Panc1 (cell line): ENCODE results near the gene GALNTL6. TPM values are rescaled to one million over a fixed set of nuclear protein-coding genes. Genes with fewer than 3 reads are reported as not detected.

Source experiments
- ATAC-seq: fragments of 200-7000 bp; cut with Tn5 transposase; 2 replicates; pipeline ENCODE4 v1.9.1; 2020; ENCODE audit warnings: mild to moderate bottlenecking, moderate library complexity
- BruUV-seq: library from RNA; stranded (reverse); fragments of 400-500 nt; replicated peaks from 2 replicates; lab custom pipeline; 2021; lab: Mats Ljungman, UMichigan
- CTCF ChIA-PET: fragments of 300-600 bp; sonication (Branson Sonifier 250); formaldehyde crosslinking; loops from one replicate; lab custom pipeline; 2022; ENCODE audit warnings: antibody characterized with exemption; lab: Charles Lee
- POLR2A ChIA-PET: fragments of 300-600 bp; sonication (Branson Sonifier 250); formaldehyde crosslinking; loops from one replicate; lab custom pipeline; 2022; ENCODE audit warnings: antibody characterized with exemption; lab: Charles Lee
- DNase-seq: peaks from one replicate; pipeline ENCODE4 v3.0.0-alpha.2; 2010; ENCODE audit warnings: low read depth, low spot score
- H3K27ac ChIP-seq: 2 replicates; pipeline ENCODE4 v1.5.1; 2011; ENCODE audit warnings: mild to moderate bottlenecking, low read length, inconsistent platforms
- H3K27me3 ChIP-seq: fragments of 200-500 bp; sonication (Bioruptor generic); 2 replicates; pipeline ENCODE4 v1.6.0; 2014; ENCODE audit warnings: low read length, inconsistent platforms; ENCODE audit not compliant: control insufficient read depth, insufficient read depth
- H3K36me3 ChIP-seq: fragments of 200-500 bp; sonication (Bioruptor generic); 2 replicates; pipeline ENCODE4 v1.5.1; 2014; ENCODE audit warnings: inconsistent platforms, mild to moderate bottlenecking, low read length, moderate library complexity; ENCODE audit not compliant: control insufficient read depth, insufficient read depth
- H3K4me1 ChIP-seq: 2 replicates; pipeline ENCODE4 v1.5.1; 2011; ENCODE audit warnings: inconsistent platforms, mild to moderate bottlenecking, low read length, moderate library complexity; ENCODE audit not compliant: control insufficient read depth, insufficient read depth
- H3K4me3 ChIP-seq, 2 experiments: 2 replicates each; pipeline ENCODE4 v1.5.1; 2011 to 2012; ENCODE audit warnings: low read depth in 2 of 2, low read length in 2 of 2, mild to moderate bottlenecking in 2 of 2, inconsistent platforms in 1 of 2, moderate library complexity in 1 of 2
- H3K9me3 ChIP-seq: fragments of 200-500 bp; sonication (Bioruptor generic); 2 replicates; pipeline ENCODE4 v1.5.1; 2014; ENCODE audit warnings: low read depth, mild to moderate bottlenecking, inconsistent platforms, low read length, moderate library complexity; ENCODE audit not compliant: control insufficient read depth, insufficient read depth
- POLR2AphosphoS5 ChIP-seq: IDR thresholded peaks from 2 replicates; pipeline ENCODE4 v1.6.1; 2012; ENCODE audit warnings: mild to moderate bottlenecking, low read depth, low read length, moderate library complexity
- SIN3A ChIP-seq: IDR thresholded peaks from 2 replicates; pipeline ENCODE4 v1.6.1; 2012; ENCODE audit warnings: low read depth, mild to moderate bottlenecking, low read length, moderate library complexity, borderline replicate concordance; ENCODE audit not compliant: insufficient read depth
- TCF7L2 ChIP-seq: IDR thresholded peaks from 2 replicates; pipeline ENCODE4 v1.6.1; 2011; ENCODE audit warnings: mild to moderate bottlenecking, low read depth, low read length, inconsistent platforms
- in situ Hi-C: cut with HindIII; loops from 2 replicates; pipeline ENCODE4 v1.10.0; 2016; ENCODE audit warnings: low sequenced_read_pairs, low pct_unique_long_range_greater_than_20kb
- intact Hi-C: fragments of 100-400 bp; cut with micrococcal nuclease; formaldehyde crosslinking; loops from one replicate; pipeline ENCODE4 v1.10.0; 2022; ENCODE audit not compliant: unreplicated experiment
- total RNA-seq: library from RNA; stranded (reverse); gene quantifications from one replicate; pipeline ENCODE4 v1.2.1, GENCODE V29; 2021; ENCODE audit not compliant: unreplicated experiment
- TF ChIP-seq, protein P1 (sequence below): fragments of 450-650 bp; IDR thresholded peaks from 2 replicates; pipeline ENCODE4 v1.5.1; 2017; ENCODE audit warnings: mild to moderate bottlenecking
- TF ChIP-seq, protein P2 (sequence below), 2 experiments: IDR thresholded peaks; 2 replicates each; pipeline ENCODE4 v1.6.1; 2011 to 2012; ENCODE audit warnings: low read depth in 2 of 2, control low read depth in 1 of 2, low read length in 1 of 2, mild to moderate bottlenecking in 1 of 2, moderate library complexity in 1 of 2; ENCODE audit not compliant: insufficient read depth in 1 of 2

Gene GALNTL6
- total RNA-seq, 1 experiment from 2014 or later, result not detected

- TF ChIP-seq, protein P1, sequence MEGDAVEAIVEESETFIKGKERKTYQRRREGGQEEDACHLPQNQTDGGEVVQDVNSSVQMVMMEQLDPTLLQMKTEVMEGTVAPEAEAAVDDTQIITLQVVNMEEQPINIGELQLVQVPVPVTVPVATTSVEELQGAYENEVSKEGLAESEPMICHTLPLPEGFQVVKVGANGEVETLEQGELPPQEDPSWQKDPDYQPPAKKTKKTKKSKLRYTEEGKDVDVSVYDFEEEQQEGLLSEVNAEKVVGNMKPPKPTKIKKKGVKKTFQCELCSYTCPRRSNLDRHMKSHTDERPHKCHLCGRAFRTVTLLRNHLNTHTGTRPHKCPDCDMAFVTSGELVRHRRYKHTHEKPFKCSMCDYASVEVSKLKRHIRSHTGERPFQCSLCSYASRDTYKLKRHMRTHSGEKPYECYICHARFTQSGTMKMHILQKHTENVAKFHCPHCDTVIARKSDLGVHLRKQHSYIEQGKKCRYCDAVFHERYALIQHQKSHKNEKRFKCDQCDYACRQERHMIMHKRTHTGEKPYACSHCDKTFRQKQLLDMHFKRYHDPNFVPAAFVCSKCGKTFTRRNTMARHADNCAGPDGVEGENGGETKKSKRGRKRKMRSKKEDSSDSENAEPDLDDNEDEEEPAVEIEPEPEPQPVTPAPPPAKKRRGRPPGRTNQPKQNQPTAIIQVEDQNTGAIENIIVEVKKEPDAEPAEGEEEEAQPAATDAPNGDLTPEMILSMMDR, result no peak
- TF ChIP-seq, protein P2, sequence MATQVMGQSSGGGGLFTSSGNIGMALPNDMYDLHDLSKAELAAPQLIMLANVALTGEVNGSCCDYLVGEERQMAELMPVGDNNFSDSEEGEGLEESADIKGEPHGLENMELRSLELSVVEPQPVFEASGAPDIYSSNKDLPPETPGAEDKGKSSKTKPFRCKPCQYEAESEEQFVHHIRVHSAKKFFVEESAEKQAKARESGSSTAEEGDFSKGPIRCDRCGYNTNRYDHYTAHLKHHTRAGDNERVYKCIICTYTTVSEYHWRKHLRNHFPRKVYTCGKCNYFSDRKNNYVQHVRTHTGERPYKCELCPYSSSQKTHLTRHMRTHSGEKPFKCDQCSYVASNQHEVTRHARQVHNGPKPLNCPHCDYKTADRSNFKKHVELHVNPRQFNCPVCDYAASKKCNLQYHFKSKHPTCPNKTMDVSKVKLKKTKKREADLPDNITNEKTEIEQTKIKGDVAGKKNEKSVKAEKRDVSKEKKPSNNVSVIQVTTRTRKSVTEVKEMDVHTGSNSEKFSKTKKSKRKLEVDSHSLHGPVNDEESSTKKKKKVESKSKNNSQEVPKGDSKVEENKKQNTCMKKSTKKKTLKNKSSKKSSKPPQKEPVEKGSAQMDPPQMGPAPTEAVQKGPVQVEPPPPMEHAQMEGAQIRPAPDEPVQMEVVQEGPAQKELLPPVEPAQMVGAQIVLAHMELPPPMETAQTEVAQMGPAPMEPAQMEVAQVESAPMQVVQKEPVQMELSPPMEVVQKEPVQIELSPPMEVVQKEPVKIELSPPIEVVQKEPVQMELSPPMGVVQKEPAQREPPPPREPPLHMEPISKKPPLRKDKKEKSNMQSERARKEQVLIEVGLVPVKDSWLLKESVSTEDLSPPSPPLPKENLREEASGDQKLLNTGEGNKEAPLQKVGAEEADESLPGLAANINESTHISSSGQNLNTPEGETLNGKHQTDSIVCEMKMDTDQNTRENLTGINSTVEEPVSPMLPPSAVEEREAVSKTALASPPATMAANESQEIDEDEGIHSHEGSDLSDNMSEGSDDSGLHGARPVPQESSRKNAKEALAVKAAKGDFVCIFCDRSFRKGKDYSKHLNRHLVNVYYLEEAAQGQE (IDR thresholded peaks at IDR 0.05; ENCODE audit: insufficient read depth in 1 of 2, low read depth in 2 of 2, low read length in 1 of 2), result no peak
- TF ChIP-seq POLR2AphosphoS5 (no peak), SIN3A (no peak), TCF7L2 (no peak)
- intact Hi-C loops (no loop called here), in situ Hi-C loops (no loop called here)
- no peak overlapping the region for H3K27ac ChIP-seq
- ChIA-PET CTCF (no interaction called here), POLR2A (no interaction called here)
- no peaks in the 10 kb centered on the region for H3K9me3 ChIP-seq
- no peaks in the 10 kb centered on the region for H3K27me3 ChIP-seq
- DNase-seq (no peak), ATAC-seq (no peak)
- no peaks in the 10 kb centered on the region for H3K4me1 ChIP-seq
- no peak overlapping the region for H3K4me3 ChIP-seq
- H3K36me3 ChIP-seq, result no peaks in the 10 kb centered on the region
- BruUV-seq, result no TSS peak
These were observed 292.7 kb downstream of the GALNTL6 start for GRCh38 chr4:172105918-172106317.

DNA sequence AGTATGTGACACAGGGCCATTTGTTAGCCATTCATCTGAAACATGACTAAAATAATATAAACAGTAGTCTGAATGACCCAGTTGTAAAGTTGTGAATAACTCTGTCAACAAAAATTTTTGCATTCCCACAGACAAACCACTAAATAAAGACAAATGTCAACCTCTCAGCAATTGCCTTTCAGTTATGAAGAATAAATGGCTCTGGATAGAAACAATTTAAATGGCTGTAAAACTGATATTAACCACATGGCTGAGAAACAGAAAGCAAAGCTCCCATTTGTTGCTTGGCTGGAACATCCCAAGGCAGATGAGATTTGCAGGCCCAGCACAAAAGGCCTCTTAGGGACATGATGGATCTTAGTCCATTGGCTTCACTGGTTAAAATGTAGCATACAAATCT lies 296.3 kb downstream of the GALNTL6 start:
- no peak for TF ChIP-seq SIN3A
- TF ChIP-seq, protein P1, result no peak
- no peak for TF ChIP-seq POLR2AphosphoS5
- TF ChIP-seq TCF7L2, result no peak
- TF ChIP-seq, protein P2 (IDR thresholded peaks at IDR 0.05; ENCODE audit: insufficient read depth in 1 of 2, low read depth in 2 of 2, low read length in 1 of 2), result no peak
- ChIA-PET CTCF (interaction anchor here (0.7 kb wide), 1 partner anchor 13 kb away, joined by 3 read pairs; no protein-coding TSS in a partner anchor), POLR2A (no interaction called here)
- no peak for ATAC-seq
- Histone ChIP-seq H3K36me3 (no peaks in the 10 kb centered on the region), H3K4me3 (no peak overlapping the region), H3K4me1 (no peaks in the 10 kb centered on the region), H3K27me3 (no peaks in the 10 kb centered on the region), H3K9me3 (no peaks in the 10 kb centered on the region), H3K27ac (no peak overlapping the region)
- no peak for DNase-seq
- no TSS peak for BruUV-seq
- in situ Hi-C loops, result no loop called here
- intact Hi-C loops, result no loop called here
